Adrenal gland (tissue), 5 donors: ENCODE results near the gene PLK1.

Experiments used
- POLR2A ChIP-seq, 2 donors: fragments of 450-650 bp; IDR thresholded peaks; one replicate each; pipeline ENCODE4 v1.6.1; 2017; ENCODE audit warnings: antibody characterized with exemption in 2 of 2, mild to moderate bottlenecking in 2 of 2, moderate library complexity in 1 of 2
- TF ChIP-seq, protein P1 (sequence below), 6 experiments: fragments of 450-650 bp in 4 of 6; fragments of 200-600 bp in 2 of 6; sonication (generic) in 1 of 6; IDR thresholded peaks; 1 replicate in 5 of 6; 2 replicates in 1 of 6; pipeline versions ENCODE4 v1.5.1 to v1.8.0; 2016 to 2021; ENCODE audit warnings: antibody characterized with exemption in 6 of 6, mild to moderate bottlenecking in 2 of 6, moderate library complexity in 1 of 6
- donor health status: DM: no; HTN: no; CAD: no.

DNA sequence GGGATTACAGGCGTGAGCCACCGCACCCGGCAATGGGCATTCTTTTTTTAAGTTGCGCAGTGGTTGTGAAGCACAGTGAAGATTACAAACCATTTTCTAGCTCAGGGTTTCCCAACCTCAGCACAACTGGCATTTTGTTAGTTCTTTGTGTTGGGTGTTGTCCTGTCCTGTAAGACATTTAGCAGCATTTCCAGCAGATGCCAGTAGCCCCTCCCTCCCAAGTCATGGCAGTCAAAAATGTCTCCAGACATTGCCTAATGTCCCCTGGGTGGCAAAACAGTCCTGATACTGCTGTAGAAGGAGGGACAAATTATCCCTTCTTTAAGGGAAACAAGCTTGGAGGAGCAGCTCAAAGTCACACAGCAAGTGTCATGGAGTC, 15.6 kb downstream of the PLK1 start:
- TF ChIP-seq, protein P1, sequence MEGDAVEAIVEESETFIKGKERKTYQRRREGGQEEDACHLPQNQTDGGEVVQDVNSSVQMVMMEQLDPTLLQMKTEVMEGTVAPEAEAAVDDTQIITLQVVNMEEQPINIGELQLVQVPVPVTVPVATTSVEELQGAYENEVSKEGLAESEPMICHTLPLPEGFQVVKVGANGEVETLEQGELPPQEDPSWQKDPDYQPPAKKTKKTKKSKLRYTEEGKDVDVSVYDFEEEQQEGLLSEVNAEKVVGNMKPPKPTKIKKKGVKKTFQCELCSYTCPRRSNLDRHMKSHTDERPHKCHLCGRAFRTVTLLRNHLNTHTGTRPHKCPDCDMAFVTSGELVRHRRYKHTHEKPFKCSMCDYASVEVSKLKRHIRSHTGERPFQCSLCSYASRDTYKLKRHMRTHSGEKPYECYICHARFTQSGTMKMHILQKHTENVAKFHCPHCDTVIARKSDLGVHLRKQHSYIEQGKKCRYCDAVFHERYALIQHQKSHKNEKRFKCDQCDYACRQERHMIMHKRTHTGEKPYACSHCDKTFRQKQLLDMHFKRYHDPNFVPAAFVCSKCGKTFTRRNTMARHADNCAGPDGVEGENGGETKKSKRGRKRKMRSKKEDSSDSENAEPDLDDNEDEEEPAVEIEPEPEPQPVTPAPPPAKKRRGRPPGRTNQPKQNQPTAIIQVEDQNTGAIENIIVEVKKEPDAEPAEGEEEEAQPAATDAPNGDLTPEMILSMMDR (IDR thresholded peaks at IDR 0.05), result no peak
- TF ChIP-seq POLR2A (IDR thresholded peaks at IDR 0.05), result no peak
